Measurements from ENCODE around the gene NDUFA12.

NDUFA12 gene

GRCh38 chr12:94942663-94943062, 60.8 kb downstream of the NDUFA12 start:
- DNase-seq: no peak

GRCh38 chr12:94941440-94941862, 62.0 kb downstream of the NDUFA12 start:
- DNase-seq: no peak
- no peak for TF ChIP-seq GATA1 (IDR thresholded peaks at IDR 0.05; ENCODE audit: low read depth, low read length)
- no peak for TF ChIP-seq POLR2A (IDR thresholded peaks at IDR 0.05; ENCODE audit: low read length)

More at GRCh38 chr12:94942663-94943062, 60.8 kb downstream of the NDUFA12 start:
- TF ChIP-seq GATA1 (IDR thresholded peaks at IDR 0.05; ENCODE audit: low read depth, low read length) (no peak), POLR2A (IDR thresholded peaks at IDR 0.05; ENCODE audit: low read length) (no peak)

GRCh38 chr12:94940771-94941170, 62.7 kb downstream of the NDUFA12 start:
- TF ChIP-seq GATA1 (IDR thresholded peaks at IDR 0.05; ENCODE audit: low read depth, low read length): no peak
- no peak for TF ChIP-seq POLR2A (IDR thresholded peaks at IDR 0.05; ENCODE audit: low read length)
- no peak for DNase-seq

GRCh38 chr12:94938583-94938982, 64.9 kb downstream of the NDUFA12 start:
- no peak for TF ChIP-seq POLR2A (IDR thresholded peaks at IDR 0.05; ENCODE audit: low read length)
- TF ChIP-seq GATA1 (IDR thresholded peaks at IDR 0.05; ENCODE audit: low read depth, low read length): no peak

GRCh38 chr12:94930772-94931171, 72.7 kb downstream of the NDUFA12 start:
- TF ChIP-seq GATA1 (IDR thresholded peaks at IDR 0.05; ENCODE audit: low read depth, low read length) (no peak), POLR2A (IDR thresholded peaks at IDR 0.05; ENCODE audit: low read length) (no peak)
- no peak for DNase-seq

More at GRCh38 chr12:94938583-94938982, 64.9 kb downstream of the NDUFA12 start:
- no peak for DNase-seq

- DNase-seq: no peak
- no peak for TF ChIP-seq POLR2A (IDR thresholded peaks at IDR 0.05; ENCODE audit: low read length)
- TF ChIP-seq GATA1 (IDR thresholded peaks at IDR 0.05; ENCODE audit: low read depth, low read length): no peak
These were observed 73.3 kb downstream of the NDUFA12 start for GRCh38 chr12:94930216-94930654.

GRCh38 chr12:94929780-94930179, 73.7 kb downstream of the NDUFA12 start:
- no peak for DNase-seq
- TF ChIP-seq GATA1 (IDR thresholded peaks at IDR 0.05; ENCODE audit: low read depth, low read length) (no peak), POLR2A (IDR thresholded peaks at IDR 0.05; ENCODE audit: low read length) (no peak)

- TF ChIP-seq GATA1 (IDR thresholded peaks at IDR 0.05; ENCODE audit: low read depth, low read length) (no peak), POLR2A (IDR thresholded peaks at IDR 0.05; ENCODE audit: low read length) (no peak)
- no peak for DNase-seq
These were observed 77.8 kb downstream of the NDUFA12 start for GRCh38 chr12:94925729-94926128.

GRCh38 chr12:94925206-94925605, 78.3 kb downstream of the NDUFA12 start:
- DNase-seq: no peak

GRCh38 chr12:94922561-94922960, 80.9 kb downstream of the NDUFA12 start:
- TF ChIP-seq POLR2A (IDR thresholded peaks at IDR 0.05; ENCODE audit: low read length) (no peak), GATA1 (IDR thresholded peaks at IDR 0.05; ENCODE audit: low read depth, low read length) (no peak)
- DNase-seq: no peak

More at GRCh38 chr12:94925206-94925605, 78.3 kb downstream of the NDUFA12 start:
- no peak for TF ChIP-seq POLR2A (IDR thresholded peaks at IDR 0.05; ENCODE audit: low read length)
- no peak for TF ChIP-seq GATA1 (IDR thresholded peaks at IDR 0.05; ENCODE audit: low read depth, low read length)
